ENCODE data around the gene DRGX.

GRCh38 chr10:49373361-49373760, 22.5 kb downstream of the DRGX start:
- TF ChIP-seq CTCF (IDR thresholded peaks at IDR 0.05) (no peak), POLR2A (IDR thresholded peaks at IDR 0.05) (no peak)
